Vagina (tissue), 2 donors: Measurements from ENCODE around the gene UFD1. TPM values are rescaled to one million over a fixed set of nuclear protein-coding genes. Genes with fewer than 3 reads are reported as not detected.

Source experiments
- DNase-seq, 2 donors: peaks; one replicate each; pipeline ENCODE4 v3.0.0-alpha.2; 2017; ENCODE audit errors: extremely low spot score in 2 of 2
- H3K27ac ChIP-seq: fragments of 200-600 bp; sonication (generic); one replicate; pipeline ENCODE4 v1.5.1; 2019
- H3K27me3 ChIP-seq: fragments of 200-600 bp; sonication (generic); one replicate; pipeline ENCODE4 v1.5.1; 2019
- H3K36me3 ChIP-seq, 2 donors: fragments of 200-600 bp; sonication (generic); one replicate each; pipeline ENCODE4 v1.5.1; 2017 to 2019
- H3K4me1 ChIP-seq: fragments of 200-600 bp; sonication (generic); one replicate; pipeline ENCODE4 v1.5.1; 2019
- H3K4me3 ChIP-seq, 2 donors: fragments of 200-600 bp; sonication (generic); 1 replicate in 1 of 2; 2 replicates in 1 of 2; pipeline ENCODE4 v1.5.1; 2016 to 2019
- H3K9me3 ChIP-seq: fragments of 200-600 bp; sonication (generic); one replicate; pipeline ENCODE4 v1.5.1; 2019
- POLR2A ChIP-seq, 2 donors: fragments of 450-650 bp; IDR thresholded peaks; one replicate each; pipeline ENCODE4 v1.6.1; 2017; ENCODE audit warnings: antibody characterized with exemption in 2 of 2, mild to moderate bottlenecking in 2 of 2, moderate library complexity in 2 of 2
- POLR2AphosphoS5 ChIP-seq, 2 donors: sonication (generic); formaldehyde crosslinking; IDR thresholded peaks; one replicate each; pipeline ENCODE4 v1.9.0; 2017; ENCODE audit warnings: antibody characterized with exemption in 2 of 2, mild to moderate bottlenecking in 2 of 2, low read depth in 1 of 2; ENCODE audit not compliant: insufficient read depth in 1 of 2
- intact Hi-C: fragments of 100-400 bp; cut with DNase I; formaldehyde crosslinking; loops from one replicate; pipeline ENCODE4 v1.15.1; 2023
- total RNA-seq: library from RNA; depleted of rRNA; stranded (reverse); fragments of >200 nt; gene quantifications from one replicate; pipeline ENCODE4 v1.2.3, GENCODE V29; 2016
- TF ChIP-seq, protein P1 (sequence below), 3 experiments: fragments of 450-650 bp in 2 of 3; fragments of 200-600 bp in 1 of 3; sonication (generic) in 1 of 3; IDR thresholded peaks; one replicate each; pipeline ENCODE4 v1.5.1; 2017 to 2019; ENCODE audit warnings: antibody characterized with exemption in 3 of 3, mild to moderate bottlenecking in 2 of 3, moderate library complexity in 2 of 3

The UFD1 gene
- total RNA-seq, 1 donor from 2014 or later = 66.8 TPM

DNA sequence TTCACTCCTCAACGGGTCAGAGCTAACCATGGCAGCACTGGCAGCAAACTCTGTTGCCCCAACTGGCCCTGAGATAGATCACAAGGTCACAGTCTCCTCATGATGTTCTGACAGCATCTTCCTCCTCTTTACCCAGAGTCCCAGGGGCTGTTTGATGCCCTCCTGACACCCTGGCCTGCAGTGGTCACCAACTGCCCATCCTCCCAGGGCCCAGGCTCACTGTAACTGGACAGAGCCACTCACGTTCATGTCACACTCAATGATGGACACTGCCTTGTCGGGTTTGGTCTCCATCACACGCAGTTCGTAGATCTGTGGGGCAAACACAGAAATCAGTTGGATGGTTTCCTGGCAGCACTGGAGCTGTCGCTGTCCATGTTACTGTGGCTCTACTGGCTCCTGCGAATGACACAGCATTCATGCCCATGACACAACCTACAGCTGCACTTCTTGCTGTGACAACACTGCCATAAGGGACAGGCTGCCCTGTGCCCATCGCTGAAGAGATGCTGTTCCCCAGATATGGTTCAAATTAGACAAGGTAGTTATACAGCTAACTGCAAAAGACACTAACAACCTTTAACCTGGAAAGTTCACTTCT, 21.1 kb downstream of the UFD1 start:
- Histone ChIP-seq H3K9me3 (no peaks in the 10 kb centered on the region), H3K36me3 (peaks cover 0 to 60% of the 10 kb centered on the region in 2 donors), H3K27me3 (no peaks in the 10 kb centered on the region), H3K4me1 (no peaks in the 10 kb centered on the region), H3K4me3 (no peak overlapping the region), H3K27ac (no peak overlapping the region)
- intact Hi-C loops = no loop called here
- no peak for DNase-seq
- TF ChIP-seq, protein P1, sequence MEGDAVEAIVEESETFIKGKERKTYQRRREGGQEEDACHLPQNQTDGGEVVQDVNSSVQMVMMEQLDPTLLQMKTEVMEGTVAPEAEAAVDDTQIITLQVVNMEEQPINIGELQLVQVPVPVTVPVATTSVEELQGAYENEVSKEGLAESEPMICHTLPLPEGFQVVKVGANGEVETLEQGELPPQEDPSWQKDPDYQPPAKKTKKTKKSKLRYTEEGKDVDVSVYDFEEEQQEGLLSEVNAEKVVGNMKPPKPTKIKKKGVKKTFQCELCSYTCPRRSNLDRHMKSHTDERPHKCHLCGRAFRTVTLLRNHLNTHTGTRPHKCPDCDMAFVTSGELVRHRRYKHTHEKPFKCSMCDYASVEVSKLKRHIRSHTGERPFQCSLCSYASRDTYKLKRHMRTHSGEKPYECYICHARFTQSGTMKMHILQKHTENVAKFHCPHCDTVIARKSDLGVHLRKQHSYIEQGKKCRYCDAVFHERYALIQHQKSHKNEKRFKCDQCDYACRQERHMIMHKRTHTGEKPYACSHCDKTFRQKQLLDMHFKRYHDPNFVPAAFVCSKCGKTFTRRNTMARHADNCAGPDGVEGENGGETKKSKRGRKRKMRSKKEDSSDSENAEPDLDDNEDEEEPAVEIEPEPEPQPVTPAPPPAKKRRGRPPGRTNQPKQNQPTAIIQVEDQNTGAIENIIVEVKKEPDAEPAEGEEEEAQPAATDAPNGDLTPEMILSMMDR (IDR thresholded peaks at IDR 0.05) = no peak
- TF ChIP-seq POLR2AphosphoS5 (IDR thresholded peaks at IDR 0.05; ENCODE audit: insufficient read depth in 1 of 2, low read depth in 1 of 2) (no peak), POLR2A (IDR thresholded peaks at IDR 0.05) (no peak)

DNA sequence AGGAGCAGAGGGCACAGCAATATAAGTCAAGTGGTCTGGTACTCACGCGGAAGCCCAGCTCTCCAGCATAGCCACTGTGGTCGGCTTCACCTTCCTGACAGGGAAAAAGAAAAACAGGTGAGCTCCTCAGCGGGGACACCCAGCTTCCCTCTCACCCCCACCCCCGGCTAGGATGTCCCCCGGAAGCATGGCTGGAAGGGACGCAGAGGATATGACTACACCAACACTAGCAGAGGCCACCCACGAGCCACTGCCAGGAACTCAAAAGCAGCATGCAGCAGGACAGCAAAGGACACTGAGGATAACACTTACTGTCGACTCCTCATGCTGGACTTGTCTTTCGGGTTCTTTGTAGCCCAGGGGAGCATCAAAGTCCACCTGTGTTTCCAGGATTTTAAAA, 22.5 kb downstream of the UFD1 start:
- no peaks in the 10 kb centered on the region for H3K4me1 ChIP-seq
- no peak for DNase-seq
- no peaks in the 10 kb centered on the region for H3K9me3 ChIP-seq
- H3K27ac ChIP-seq = no peak overlapping the region
- H3K36me3 ChIP-seq = peaks cover 0 to 63% of the 10 kb centered on the region in 2 donors
- H3K4me3 ChIP-seq = no peak overlapping the region
- no peaks in the 10 kb centered on the region for H3K27me3 ChIP-seq
- TF ChIP-seq POLR2AphosphoS5 (IDR thresholded peaks at IDR 0.05; ENCODE audit: insufficient read depth in 1 of 2, low read depth in 1 of 2) (no peak), POLR2A (IDR thresholded peaks at IDR 0.05) (no peak)
- intact Hi-C loops = no loop called here

DNA sequence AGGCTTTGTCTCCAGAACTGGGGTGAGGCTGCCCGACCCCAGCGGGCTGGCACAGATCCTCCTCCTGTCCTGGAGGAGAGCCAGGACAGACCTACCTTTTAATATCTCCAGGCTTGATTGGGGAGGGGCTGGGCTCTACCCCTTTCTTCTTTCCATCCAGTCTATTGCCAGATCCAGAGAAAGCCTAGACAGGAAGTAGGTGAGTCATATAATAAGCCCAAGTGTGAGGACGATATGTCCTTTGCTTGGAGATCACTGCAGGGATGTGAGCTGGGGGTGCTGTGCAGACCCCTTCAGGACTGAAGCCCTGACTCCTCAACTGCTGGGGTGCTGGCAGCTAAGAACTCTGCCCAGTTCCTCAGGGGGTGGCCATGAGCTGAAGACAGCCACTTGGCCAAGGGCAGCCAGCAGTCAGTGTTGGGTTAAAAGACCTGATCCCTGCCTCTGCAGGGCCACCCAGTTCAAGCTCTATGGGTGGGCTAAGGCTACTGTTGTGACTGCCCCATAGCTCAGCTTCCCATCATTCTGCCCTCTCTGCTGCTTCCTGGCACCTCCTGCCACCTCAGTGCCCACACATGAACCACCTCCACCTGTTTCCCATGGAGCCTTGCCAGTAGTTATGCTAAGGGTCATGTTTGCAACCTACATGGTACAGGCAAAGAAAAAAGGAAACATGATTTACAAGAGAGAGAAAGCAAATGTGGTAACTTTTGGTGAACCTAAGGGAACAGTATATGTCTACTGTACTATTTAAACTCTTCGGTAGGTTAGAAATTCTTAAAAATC, 23.2 kb downstream of the UFD1 start:
- Histone ChIP-seq H3K27me3 (no peaks in the 10 kb centered on the region), H3K36me3 (peaks cover 0 to 68% of the 10 kb centered on the region in 2 donors), H3K27ac (no peak overlapping the region), H3K4me3 (no peak overlapping the region), H3K9me3 (no peaks in the 10 kb centered on the region), H3K4me1 (no peaks in the 10 kb centered on the region)
- no peak for DNase-seq
- TF ChIP-seq, protein P1 (IDR thresholded peaks at IDR 0.05) = no peak
- TF ChIP-seq POLR2A (IDR thresholded peaks at IDR 0.05) = no peak
- no peak for TF ChIP-seq POLR2AphosphoS5 (IDR thresholded peaks at IDR 0.05; ENCODE audit: insufficient read depth in 1 of 2, low read depth in 1 of 2)
- intact Hi-C loops = no loop called here

DNA sequence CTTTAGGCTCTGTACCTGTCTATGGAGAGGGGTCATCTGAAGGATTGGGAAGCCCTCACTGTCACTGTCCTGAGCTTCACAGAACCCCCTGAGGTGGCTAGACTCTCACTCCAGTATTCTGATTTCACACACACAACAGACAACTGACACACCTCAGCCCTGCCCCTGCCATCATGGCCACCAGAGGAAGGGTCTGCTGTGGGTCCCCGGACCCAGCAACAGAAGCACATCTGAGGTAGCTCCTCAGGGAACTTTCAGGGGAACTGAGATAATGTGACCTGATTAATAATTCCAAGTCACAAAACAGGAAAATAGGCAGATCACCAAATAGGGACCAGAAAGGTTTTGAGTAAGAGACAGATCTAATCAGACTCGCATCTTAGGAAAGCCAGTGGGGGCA, 24.0 kb downstream of the UFD1 start:
- H3K36me3 ChIP-seq = peaks cover 0 to 72% of the 10 kb centered on the region in 2 donors
- no peak overlapping the region for H3K27ac ChIP-seq
- no peaks in the 10 kb centered on the region for H3K9me3 ChIP-seq
- H3K27me3 ChIP-seq = no peaks in the 10 kb centered on the region
- no peak overlapping the region for H3K4me3 ChIP-seq
- no peaks in the 10 kb centered on the region for H3K4me1 ChIP-seq
- no peak for DNase-seq
- TF ChIP-seq POLR2A (IDR thresholded peaks at IDR 0.05) (no peak), POLR2AphosphoS5 (IDR thresholded peaks at IDR 0.05; ENCODE audit: insufficient read depth in 1 of 2, low read depth in 1 of 2) (no peak)
- TF ChIP-seq, protein P1 (IDR thresholded peaks at IDR 0.05) = no peak
- intact Hi-C loops = no loop called here

DNA sequence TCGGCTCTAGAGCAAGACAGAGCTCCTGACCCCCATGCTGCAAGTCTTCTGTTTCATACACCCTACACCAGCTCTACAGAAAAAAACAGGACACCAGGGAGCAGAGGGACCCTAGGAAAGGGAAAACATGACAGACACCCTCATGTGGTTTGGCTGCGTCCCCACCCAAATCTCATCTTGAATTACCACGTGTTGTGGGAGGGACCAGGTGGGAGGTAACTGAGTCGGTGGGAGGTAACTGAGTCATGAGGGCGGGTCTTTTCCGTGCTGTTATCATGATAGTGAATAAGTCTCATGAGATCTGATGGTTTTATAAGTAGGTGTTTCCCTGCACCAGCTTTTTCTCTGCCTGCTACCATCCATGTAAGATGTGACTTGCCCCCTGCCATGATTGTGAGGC, 24.8 kb downstream of the UFD1 start:
- H3K4me3 ChIP-seq = no peak overlapping the region
- H3K27me3 ChIP-seq = no peaks in the 10 kb centered on the region
- H3K27ac ChIP-seq = no peak overlapping the region
- no peak for DNase-seq
- H3K36me3 ChIP-seq = peaks cover 0 to 72% of the 10 kb centered on the region in 2 donors
- H3K9me3 ChIP-seq = no peaks in the 10 kb centered on the region
- intact Hi-C loops = no loop called here
- no peaks in the 10 kb centered on the region for H3K4me1 ChIP-seq
- TF ChIP-seq, protein P1 (IDR thresholded peaks at IDR 0.05) = no peak
- TF ChIP-seq POLR2A (IDR thresholded peaks at IDR 0.05) = no peak
- TF ChIP-seq POLR2AphosphoS5 (IDR thresholded peaks at IDR 0.05; ENCODE audit: insufficient read depth in 1 of 2, low read depth in 1 of 2) = no peak
